Body of pancreas (tissue), 4 donors: ENCODE data around the gene SLC26A2. TPM values are rescaled to one million over a fixed set of nuclear protein-coding genes. Genes with fewer than 3 reads are reported as not detected.

Experiments used
- ATAC-seq: fragments of 150-250 bp; one replicate; pipeline ENCODE4 v1.9.1; 2016
- DNase-seq, 4 donors: peaks; one replicate each; pipeline ENCODE4 v3.0.0-alpha.2; 2019
- H3K27ac ChIP-seq, 4 donors: fragments of 200-600 bp; sonication (generic); 1 replicate in 3 of 4; 2 replicates in 1 of 4; pipeline versions ENCODE4 v1.5.1 to v1.6.1; 2016 to 2019; ENCODE audit warnings: mild to moderate bottlenecking in 1 of 4, mixed read lengths in 1 of 4, moderate library complexity in 1 of 4
- H3K27me3 ChIP-seq, 2 donors: fragments of 200-600 bp; sonication (generic); one replicate each; pipeline ENCODE4 v1.6.0; 2016; ENCODE audit warnings: mild to moderate bottlenecking in 1 of 2
- H3K36me3 ChIP-seq, 2 donors: fragments of 200-600 bp; sonication (generic); replicated peaks in 1 of 2; 2 replicates each; pipeline ENCODE4 v1.5.1; 2016; ENCODE audit warnings: low read depth in 2 of 2; ENCODE audit not compliant: insufficient read depth in 1 of 2
- H3K4me1 ChIP-seq: fragments of 200-600 bp; sonication (generic); one replicate; pipeline ENCODE4 v1.6.0; 2016
- H3K4me3 ChIP-seq, 2 donors: fragments of 200-600 bp; sonication (generic); 1 replicate in 1 of 2; 2 replicates in 1 of 2; pipeline ENCODE4 v1.5.1; 2016 to 2019
- H3K9me3 ChIP-seq, 3 donors: fragments of 200-600 bp; sonication (generic); 1 replicate in 2 of 3; 2 replicates in 1 of 3; pipeline ENCODE4 v1.5.1; 2016
- CTCF ChIP-seq, 7 experiments: fragments of 450-650 bp in 4 of 7; fragments of 200-600 bp in 3 of 7; sonication (generic) in 3 of 7; IDR thresholded peaks; one replicate each; pipeline ENCODE4 v1.5.1; 2016 to 2019; ENCODE audit warnings: antibody characterized with exemption in 7 of 7
- POLR2A ChIP-seq, 3 donors: fragments of 450-650 bp; IDR thresholded peaks; one replicate each; pipeline ENCODE4 v1.6.1; 2016; ENCODE audit warnings: antibody characterized with exemption in 3 of 3, mild to moderate bottlenecking in 2 of 3
- WGBS, 2 donors: methylation state at CpG; one replicate each; pipeline ENCODE4 v1.1.5; 2017; 5-methylcytosine and 5-hydroxymethylcytosine counted together
- intact Hi-C: fragments of 100-400 bp; cut with DNase I; formaldehyde crosslinking; loops from one replicate; pipeline ENCODE4 v1.15.1; 2023
- total RNA-seq, 2 donors: library from RNA; depleted of rRNA; stranded (reverse); fragments of >200 nt; gene quantifications; one replicate each; pipeline ENCODE4 v1.1.0, GENCODE V29; 2016

The SLC26A2 gene
- total RNA-seq, 2 donors from 2014 or later = 2.3 to 6.5 TPM

DNA sequence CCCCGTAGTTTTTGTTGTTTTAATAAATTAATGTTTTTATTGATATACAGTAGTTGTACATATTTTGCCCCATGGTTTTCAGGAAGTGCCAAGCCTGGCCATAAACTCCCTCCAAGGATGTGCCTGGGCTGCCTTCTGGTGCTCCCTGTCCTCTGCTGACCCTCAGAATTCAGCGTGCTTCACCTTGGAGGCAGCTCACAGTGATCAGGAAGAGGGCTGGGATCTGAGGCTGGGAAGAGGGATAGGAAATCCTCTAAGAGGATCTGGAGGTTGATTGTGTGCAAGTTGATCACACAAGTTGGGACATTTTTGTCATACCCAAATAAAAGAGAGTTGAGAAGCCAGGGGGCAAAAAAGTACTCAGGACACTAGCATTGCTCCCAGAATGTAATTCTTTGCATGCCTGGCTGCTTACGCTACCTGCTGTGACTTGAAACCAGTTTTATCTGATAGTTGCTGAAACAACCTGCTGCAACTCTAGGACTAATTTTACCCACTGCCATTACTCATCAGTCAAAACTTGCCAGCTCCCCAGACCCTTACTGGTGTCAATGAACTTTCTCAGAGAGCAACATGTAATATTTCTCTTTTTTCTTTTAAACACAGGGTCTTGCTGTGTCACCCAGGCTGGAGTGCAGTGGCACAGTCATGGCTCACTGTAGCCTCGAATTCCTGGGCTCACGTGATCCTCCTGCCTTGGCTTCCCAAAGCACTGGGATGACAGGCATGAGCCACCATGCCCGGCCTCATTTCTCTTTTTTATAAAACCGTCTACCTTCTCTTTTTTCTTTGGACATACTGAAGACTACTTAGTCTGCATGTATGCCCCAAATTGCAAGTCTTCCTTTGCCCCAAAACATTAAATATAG is 44.9 kb upstream of the SLC26A2 start:
- 64 to 68% methylated on average over 7 of the region's 7 CpGs for WGBS, 2 donors
- intact Hi-C loops = no loop called here
- H3K36me3 ChIP-seq = no peaks in the 10 kb centered on the region
- no peaks in the 10 kb centered on the region for H3K9me3 ChIP-seq
- H3K27ac ChIP-seq = no peak overlapping the region
- no peak for ATAC-seq
- no peaks in the 10 kb centered on the region for H3K4me1 ChIP-seq
- no peak for DNase-seq
- TF ChIP-seq POLR2A (IDR thresholded peaks at IDR 0.05) (no peak), CTCF (IDR thresholded peaks at IDR 0.05) (no peak)
- no peak overlapping the region for H3K4me3 ChIP-seq
- H3K27me3 ChIP-seq = no peaks in the 10 kb centered on the region

- Histone ChIP-seq H3K4me3 (no peak overlapping the region), H3K27me3 (no peaks in the 10 kb centered on the region), H3K4me1 (no peaks in the 10 kb centered on the region), H3K36me3 (no peaks in the 10 kb centered on the region), H3K27ac (no peak overlapping the region), H3K9me3 (no peaks in the 10 kb centered on the region)
- 81 to 87% methylated on average over 7 of the region's 7 CpGs for WGBS, 2 donors
- no peak for TF ChIP-seq CTCF (IDR thresholded peaks at IDR 0.05)
- no peak for TF ChIP-seq POLR2A (IDR thresholded peaks at IDR 0.05)
- intact Hi-C loops = no loop called here
- DNase-seq = no peak
- no peak for ATAC-seq
Observed at GRCh38 chr5:149916334-149917072, 44.1 kb upstream of the SLC26A2 start.

DNA sequence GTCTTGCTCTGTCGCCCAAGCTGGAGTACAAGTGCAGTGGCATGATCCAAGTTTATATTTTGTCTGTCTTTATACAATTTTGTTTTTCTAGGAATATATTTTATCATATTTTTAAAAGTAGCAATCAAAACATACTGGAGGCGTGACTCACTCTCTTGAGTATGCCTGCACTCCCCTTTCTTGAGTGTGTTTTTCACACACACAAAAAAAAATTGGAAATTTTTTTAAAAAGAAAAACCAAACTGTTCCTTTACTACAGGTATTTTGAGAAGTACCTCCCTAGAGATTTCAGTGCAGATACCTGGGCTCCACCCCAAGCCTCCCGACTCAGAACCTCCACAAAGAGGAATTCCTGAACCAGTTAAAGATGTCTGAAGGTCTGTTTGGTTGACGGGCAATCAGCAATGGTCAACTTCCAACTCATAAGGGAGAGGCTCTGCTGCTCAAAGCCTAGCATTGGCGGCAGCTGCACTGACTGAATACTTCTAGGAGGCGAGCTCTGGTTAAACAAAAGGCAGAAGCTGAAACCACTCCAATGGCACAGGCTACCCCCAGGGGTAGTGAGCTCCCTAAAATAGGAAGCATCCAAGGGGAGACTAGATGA is 43.4 kb upstream of the SLC26A2 start:
- no peak for TF ChIP-seq CTCF (IDR thresholded peaks at IDR 0.05)
- TF ChIP-seq POLR2A (IDR thresholded peaks at IDR 0.05) = no peak
- intact Hi-C loops = no loop called here
- Histone ChIP-seq H3K4me3 (no peak overlapping the region), H3K4me1 (no peaks in the 10 kb centered on the region), H3K27ac (no peak overlapping the region), H3K9me3 (no peaks in the 10 kb centered on the region), H3K36me3 (no peaks in the 10 kb centered on the region), H3K27me3 (no peaks in the 10 kb centered on the region)
- 71 to 72% methylated on average over 6 of the region's 6 CpGs for WGBS, 2 donors
- ATAC-seq = no peak
- no peak for DNase-seq

GRCh38 chr5:149921597-149921996 is 39.0 kb upstream of the SLC26A2 start:
- H3K27ac ChIP-seq = no peak overlapping the region
- ATAC-seq (no peak), DNase-seq (no peak)
- intact Hi-C loops = no loop called here
- H3K27me3 ChIP-seq = no peaks in the 10 kb centered on the region
- H3K4me1 ChIP-seq = no peaks in the 10 kb centered on the region
- no peaks in the 10 kb centered on the region for H3K9me3 ChIP-seq
- no peaks in the 10 kb centered on the region for H3K36me3 ChIP-seq
- TF ChIP-seq CTCF (IDR thresholded peaks at IDR 0.05) = no peak
- no peak for TF ChIP-seq POLR2A (IDR thresholded peaks at IDR 0.05)
- WGBS, 2 donors = 82 to 89% methylated on average over 3 of the region's 3 CpGs
- H3K4me3 ChIP-seq = no peak overlapping the region
